Transverse colon (tissue), 4 donors: ENCODE results near the gene DHRSX. TPM values are rescaled to one million over a fixed set of nuclear protein-coding genes. Genes with fewer than 3 reads are reported as not detected.
A peak's percentile ranks its signal among the peaks of the same experiment; 100 is the strongest.

ENCODE experiments used
- DNase-seq: peaks from one replicate; pipeline ENCODE4 v3.0.0-alpha.2; 2019
- H3K27ac ChIP-seq, 4 donors: fragments of 200-600 bp; sonication (generic); 2 replicates each; pipeline ENCODE4 v1.5.1; 2016 to 2018; ENCODE audit warnings: inconsistent platforms in 4 of 4
- H3K27me3 ChIP-seq: fragments of 200-600 bp; sonication (generic); 2 replicates; pipeline ENCODE4 v1.5.1; 2017; ENCODE audit warnings: inconsistent platforms
- H3K36me3 ChIP-seq, 4 donors: fragments of 200-600 bp; sonication (generic); 2 replicates each; pipeline ENCODE4 v1.5.1; 2017 to 2019; ENCODE audit warnings: inconsistent platforms in 4 of 4
- H3K4me1 ChIP-seq, 4 donors: fragments of 200-600 bp; sonication (generic); 2 replicates each; pipeline ENCODE4 v1.5.1; 2017 to 2020; ENCODE audit warnings: inconsistent platforms in 4 of 4
- H3K4me3 ChIP-seq, 4 donors: fragments of 200-600 bp; sonication (generic); 1 replicate in 1 of 4; 2 replicates in 3 of 4; pipeline versions ENCODE4 v1.5.1 to v1.6.1; 2017 to 2019; ENCODE audit warnings: inconsistent platforms in 4 of 4
- H3K9me3 ChIP-seq, 2 donors: fragments of 200-600 bp; sonication (generic); 2 replicates each; pipeline ENCODE4 v1.5.1; 2017 to 2019; ENCODE audit warnings: inconsistent platforms in 2 of 2
- EP300 ChIP-seq: sonication (generic); formaldehyde crosslinking; IDR thresholded peaks from one replicate; pipeline ENCODE4 v1.6.1; 2017; ENCODE audit warnings: antibody characterized with exemption, low read depth
- POLR2A ChIP-seq: fragments of 450-650 bp; IDR thresholded peaks from one replicate; pipeline ENCODE4 v1.6.1; 2016; ENCODE audit warnings: antibody characterized with exemption, mild to moderate bottlenecking, moderate library complexity
- POLR2AphosphoS5 ChIP-seq, 3 donors: sonication (generic); formaldehyde crosslinking; IDR thresholded peaks; one replicate each; pipeline ENCODE4 v1.6.1; 2016; ENCODE audit warnings: antibody characterized with exemption in 3 of 3
- WGBS, 2 donors: methylation state at CpG; one replicate each; pipeline ENCODE4 v1.1.5; 2018; ENCODE audit warnings: low coverage in 1 of 2; 5-methylcytosine and 5-hydroxymethylcytosine counted together
- in situ Hi-C, 4 donors: fragments of 200-750 bp; cut with MboI; loops; one replicate each; pipeline versions ENCODE4 v1.15.0 to v1.15.1; 2017; ENCODE audit warnings: low sequenced_read_pairs in 3 of 4, low pct_ligation_motif_present in 1 of 4, low pct_unique_long_range_greater_than_20kb in 1 of 4
- intact Hi-C: fragments of 100-400 bp; cut with DNase I; formaldehyde crosslinking; loops from one replicate; pipeline ENCODE4 v1.15.1; 2023; ENCODE audit warnings: low total_unique reads
- total RNA-seq, 4 donors: library from RNA; depleted of rRNA; stranded (reverse); fragments of >200 nt; gene quantifications; one replicate each; pipeline ENCODE4 v1.1.0, GENCODE V29; 2016
- TF ChIP-seq, protein P1 (sequence below), 5 experiments: fragments of 200-600 bp in 3 of 5; fragments of 450-650 bp in 2 of 5; sonication (generic) in 3 of 5; IDR thresholded peaks; 1 replicate in 2 of 5; 2 replicates in 3 of 5; pipeline ENCODE4 v1.5.1; 2016 to 2017; ENCODE audit warnings: antibody characterized with exemption in 5 of 5, inconsistent platforms in 3 of 5, mild to moderate bottlenecking in 2 of 5, moderate library complexity in 1 of 5

DHRSX gene
- total RNA-seq, 4 donors from 2014 or later = 27.9 to 39.9 (median 33.9) TPM

DNA sequence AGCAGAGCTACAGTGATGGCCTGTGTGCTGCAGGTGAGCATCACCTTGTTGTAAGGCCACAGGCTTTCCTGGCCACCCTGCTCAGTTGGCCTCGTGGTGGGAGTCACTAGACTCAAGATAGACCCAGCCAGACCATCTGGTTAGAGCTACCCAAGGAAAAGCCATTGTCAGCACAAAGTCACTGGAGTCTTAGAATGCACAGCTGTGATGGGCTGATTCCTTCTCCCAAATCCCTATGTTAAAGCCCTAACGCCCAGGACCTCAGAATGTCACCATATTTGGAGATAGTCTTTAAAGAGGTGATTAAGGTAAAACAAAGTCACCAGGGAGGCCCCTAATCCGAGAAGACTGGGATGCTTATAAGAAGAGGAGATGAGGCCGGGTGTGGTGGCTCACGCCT is 173.4 kb downstream of the DHRSX start:
- TF ChIP-seq EP300 = no peak
- TF ChIP-seq POLR2AphosphoS5 (IDR thresholded peaks at IDR 0.05) = no peak
- no peak for TF ChIP-seq POLR2A
- TF ChIP-seq, protein P1, sequence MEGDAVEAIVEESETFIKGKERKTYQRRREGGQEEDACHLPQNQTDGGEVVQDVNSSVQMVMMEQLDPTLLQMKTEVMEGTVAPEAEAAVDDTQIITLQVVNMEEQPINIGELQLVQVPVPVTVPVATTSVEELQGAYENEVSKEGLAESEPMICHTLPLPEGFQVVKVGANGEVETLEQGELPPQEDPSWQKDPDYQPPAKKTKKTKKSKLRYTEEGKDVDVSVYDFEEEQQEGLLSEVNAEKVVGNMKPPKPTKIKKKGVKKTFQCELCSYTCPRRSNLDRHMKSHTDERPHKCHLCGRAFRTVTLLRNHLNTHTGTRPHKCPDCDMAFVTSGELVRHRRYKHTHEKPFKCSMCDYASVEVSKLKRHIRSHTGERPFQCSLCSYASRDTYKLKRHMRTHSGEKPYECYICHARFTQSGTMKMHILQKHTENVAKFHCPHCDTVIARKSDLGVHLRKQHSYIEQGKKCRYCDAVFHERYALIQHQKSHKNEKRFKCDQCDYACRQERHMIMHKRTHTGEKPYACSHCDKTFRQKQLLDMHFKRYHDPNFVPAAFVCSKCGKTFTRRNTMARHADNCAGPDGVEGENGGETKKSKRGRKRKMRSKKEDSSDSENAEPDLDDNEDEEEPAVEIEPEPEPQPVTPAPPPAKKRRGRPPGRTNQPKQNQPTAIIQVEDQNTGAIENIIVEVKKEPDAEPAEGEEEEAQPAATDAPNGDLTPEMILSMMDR (IDR thresholded peaks at IDR 0.05) = no peak
- in situ Hi-C loops = no loop called here
- no peak overlapping the region for H3K27ac ChIP-seq
- 93 to 100% methylated on average over 3 to 5 of the region's 5 CpGs for WGBS, 2 donors
- intact Hi-C loops = loop anchor here (10.0 kb wide), 1 partner anchor 1333 kb away; no protein-coding TSS in a partner anchor
- no peaks in the 10 kb centered on the region for H3K27me3 ChIP-seq
- DNase-seq = no peak
- no peak overlapping the region for H3K4me3 ChIP-seq
- H3K4me1 ChIP-seq = no peaks in the 10 kb centered on the region
- H3K36me3 ChIP-seq = no peaks in the 10 kb centered on the region
- H3K9me3 ChIP-seq = no peaks in the 10 kb centered on the region

DNA sequence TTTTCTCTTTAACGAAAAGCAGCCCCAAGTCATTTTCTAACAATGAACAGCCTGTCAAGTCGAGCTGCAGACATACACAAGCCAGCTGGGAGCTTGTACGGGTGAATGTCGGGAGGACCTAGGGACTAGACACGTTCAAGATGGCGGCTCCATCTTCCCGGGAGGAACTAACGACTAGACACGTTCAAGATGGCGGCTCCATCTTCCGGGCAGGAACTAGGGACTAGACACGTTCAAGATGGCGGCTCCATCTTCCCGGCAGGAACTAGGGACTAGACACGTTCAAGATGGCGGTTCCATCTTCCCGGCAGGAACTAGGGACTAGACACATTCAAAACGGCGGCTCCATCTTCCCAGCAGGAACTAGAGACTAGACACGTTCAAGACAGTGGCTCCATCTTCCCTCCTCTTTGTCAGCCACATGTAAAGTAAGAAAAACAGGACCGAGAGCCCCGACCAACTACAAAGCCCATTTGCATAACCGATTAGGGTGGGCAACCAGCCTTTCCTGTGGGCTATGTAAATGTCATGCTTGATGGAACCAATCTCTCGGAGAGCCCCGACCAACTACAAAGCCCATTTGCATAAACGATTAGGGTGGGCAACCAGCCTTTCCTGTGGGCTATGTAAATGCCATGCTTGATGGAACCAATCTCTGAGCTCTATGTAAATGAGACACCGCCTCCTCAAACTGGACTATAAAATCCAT is 175.5 kb downstream of the DHRSX start:
- no peaks in the 10 kb centered on the region for H3K36me3 ChIP-seq
- no peaks in the 10 kb centered on the region for H3K4me1 ChIP-seq
- no peaks in the 10 kb centered on the region for H3K9me3 ChIP-seq
- H3K4me3 ChIP-seq = peak overlapping the region in 3 of 4 donors; percentile 18 to 26 (median 19)
- DNase-seq = peak; percentile 78
- in situ Hi-C loops = no loop called here
- intact Hi-C loops = loop anchor here (10.0 kb wide), 1 partner anchor 1330 kb away; no protein-coding TSS in a partner anchor
- WGBS, 2 donors = 46 to 66% methylated on average over 6 to 27 of the region's 27 CpGs
- TF ChIP-seq POLR2AphosphoS5 (IDR thresholded peaks at IDR 0.05) (peak in 2 of 3 donors; percentile 62 to 75), POLR2A (no peak), EP300 (no peak)
- TF ChIP-seq, protein P1 (IDR thresholded peaks at IDR 0.05) = no peak
- H3K27me3 ChIP-seq = no peaks in the 10 kb centered on the region
- H3K27ac ChIP-seq = peak overlapping the region in 3 of 4 donors; percentile 56 to 81 (median 56)

DNA sequence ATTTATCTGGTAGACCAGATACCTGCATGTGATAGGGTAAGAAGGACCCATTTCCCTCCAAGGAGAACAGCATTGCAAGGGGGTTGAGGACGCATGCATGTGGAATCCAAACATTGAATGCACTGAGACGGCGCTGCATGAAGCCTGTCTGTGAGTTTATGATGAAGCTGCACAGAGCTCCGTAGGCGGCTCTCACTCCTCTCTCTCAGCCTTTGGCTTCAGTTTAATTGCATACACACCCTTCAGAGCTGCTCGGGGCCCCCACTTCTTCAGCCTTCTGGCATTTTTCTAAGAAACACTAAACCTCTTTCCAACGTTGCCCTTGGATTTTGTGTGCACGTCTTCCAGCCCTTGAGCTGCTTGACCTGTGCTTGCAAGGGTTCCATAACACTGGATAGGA is 176.6 kb downstream of the DHRSX start:
- intact Hi-C loops = loop anchor here (10.0 kb wide), 1 partner anchor 1329 kb away; no protein-coding TSS in a partner anchor
- TF ChIP-seq, protein P1 (IDR thresholded peaks at IDR 0.05) = no peak
- TF ChIP-seq POLR2A = no peak
- TF ChIP-seq EP300 = no peak
- TF ChIP-seq POLR2AphosphoS5 (IDR thresholded peaks at IDR 0.05) = no peak
- no peak overlapping the region for H3K4me3 ChIP-seq

DNA sequence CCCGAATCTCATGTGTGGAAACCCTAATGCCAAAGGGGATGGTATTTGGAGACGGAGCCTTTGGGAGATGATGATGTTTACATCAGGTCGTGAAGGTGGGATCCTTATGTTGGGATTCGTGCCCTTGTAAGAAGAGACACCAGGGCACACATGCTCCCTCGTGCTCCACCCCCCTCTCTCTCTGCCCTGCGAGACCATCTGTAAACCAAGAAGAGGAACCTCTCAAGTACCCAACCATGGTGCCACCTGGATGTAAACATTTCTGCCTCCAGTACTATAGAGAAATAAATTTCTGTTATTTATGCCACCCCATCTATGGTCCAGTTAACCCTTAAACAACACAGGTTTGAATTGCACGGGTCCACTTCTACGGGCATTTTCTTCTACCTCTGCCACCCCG is 179.4 kb downstream of the DHRSX start:
- H3K4me3 ChIP-seq = no peak overlapping the region
- TF ChIP-seq, protein P1 (IDR thresholded peaks at IDR 0.05) = no peak
- TF ChIP-seq POLR2AphosphoS5 (IDR thresholded peaks at IDR 0.05) (no peak), POLR2A (no peak), EP300 (no peak)
- no peaks in the 10 kb centered on the region for H3K27me3 ChIP-seq
- WGBS, 2 donors = 50 to 78% methylated on average over 2 to 9 of the region's 9 CpGs
- DNase-seq = no peak
- intact Hi-C loops (loop anchor here (10.0 kb wide), 1 partner anchor 1327 kb away; no protein-coding TSS in a partner anchor), in situ Hi-C loops (no loop called here)
- no peak overlapping the region for H3K27ac ChIP-seq
- no peaks in the 10 kb centered on the region for H3K9me3 ChIP-seq
- H3K4me1 ChIP-seq = no peaks in the 10 kb centered on the region
- H3K36me3 ChIP-seq = no peaks in the 10 kb centered on the region

More for the DNA sequence above, 176.6 kb downstream of the DHRSX start:
- Histone ChIP-seq H3K27me3 (no peaks in the 10 kb centered on the region), H3K4me1 (no peaks in the 10 kb centered on the region), H3K36me3 (no peaks in the 10 kb centered on the region), H3K27ac (peak overlapping the region in 1 of 4 donors; percentile 56), H3K9me3 (no peaks in the 10 kb centered on the region)
- 75 to 78% methylated on average over 8 of the region's 8 CpGs for WGBS, 2 donors
- no peak for DNase-seq
- in situ Hi-C loops = no loop called here
